ENCODE data around the gene TMEM135. TPM values are rescaled to one million over a fixed set of nuclear protein-coding genes. Genes with fewer than 3 reads are reported as not detected.
"Not testable (repeated sequence)": the region's sequence is repeated elsewhere in the genome, so short reads cannot be mapped to it uniquely, and the experiment has no call there.

TMEM135 gene
- total RNA-seq, 1 experiment from 2014 or later = 14.0 TPM

- Histone ChIP-seq H3K4me2 (ENCODE audit: low read length) (no peak overlapping the region), H3K27me3 (ENCODE audit: low read length) (no peaks in the 10 kb centered on the region), H3K9me3 (ENCODE audit: low read length) (no peaks in the 10 kb centered on the region), H3K9ac (ENCODE audit: low read length) (no peak overlapping the region), H3K4me1 (ENCODE audit: insufficient read depth, low read length) (no peaks in the 10 kb centered on the region), H3K27ac (ENCODE audit: low read length) (no peak overlapping the region), H3F3A (ENCODE audit: low read length, unreplicated experiment) (no peaks in the 10 kb centered on the region), H3K4me3 (ENCODE audit: low read length) (no peak overlapping the region), H2AFZ (ENCODE audit: low read length) (no peak overlapping the region), H3K9me2 (replicated peaks; ENCODE audit: low read length) (0 out of 2 replicates have a peak, but pooled peaks cover 3% of the 10 kb centered on the region), H3K36me3 (ENCODE audit: low read depth, low read length) (no peaks in the 10 kb centered on the region), H3K79me2 (ENCODE audit: low read length) (no peaks in the 10 kb centered on the region), H4K20me1 (ENCODE audit: low read length) (no peaks in the 10 kb centered on the region)
- CTCF ChIA-PET = no interaction called here
- DNase-seq (no peak), ATAC-seq (no peak)
- POLR2A ChIA-PET (ENCODE audit: unreplicated experiment) = no interaction called here
- TF ChIP-seq EZH2phosphoT487 (IDR thresholded peaks at IDR 0.05; ENCODE audit: borderline replicate concordance, low read length) = no peak
- no peak for TF ChIP-seq CTCF (conservative IDR thresholded peaks at IDR 0.05; ENCODE audit: low read depth, low read length)
- intact Hi-C loops (cut with micrococcal nuclease) = no loop called here
- no TSS peak for BruUV-seq (replicated peaks)
These were observed 16.9 kb upstream of the TMEM135 start for GRCh38 chr11:87020764-87021365.

GRCh38 chr11:87022254-87022653 lies 15.5 kb upstream of the TMEM135 start:
- Histone ChIP-seq H3K9me3 (ENCODE audit: low read length) (no peaks in the 10 kb centered on the region), H2AFZ (ENCODE audit: low read length) (no peak overlapping the region), H3K36me3 (ENCODE audit: low read depth, low read length) (no peaks in the 10 kb centered on the region), H3K27me3 (ENCODE audit: low read length) (no peaks in the 10 kb centered on the region), H3K79me2 (ENCODE audit: low read length) (no peaks in the 10 kb centered on the region), H3K4me3 (ENCODE audit: low read length) (no peak overlapping the region), H3K4me2 (ENCODE audit: low read length) (no peak overlapping the region), H3K4me1 (ENCODE audit: insufficient read depth, low read length) (no peaks in the 10 kb centered on the region), H3K27ac (ENCODE audit: low read length) (no peak overlapping the region), H3F3A (ENCODE audit: low read length, unreplicated experiment) (no peaks in the 10 kb centered on the region), H3K9ac (ENCODE audit: low read length) (no peak overlapping the region), H3K9me2 (replicated peaks; ENCODE audit: low read length) (0 out of 2 replicates have a peak, but pooled peaks cover 3% of the 10 kb centered on the region), H4K20me1 (ENCODE audit: low read length) (no peaks in the 10 kb centered on the region)
- DNase-seq = no peak
- ChIA-PET CTCF (no interaction called here), POLR2A (ENCODE audit: unreplicated experiment) (no interaction called here)
- no peak for ATAC-seq
- BruUV-seq (replicated peaks) = no TSS peak
- intact Hi-C loops (cut with micrococcal nuclease) = no loop called here
- TF ChIP-seq EZH2 (IDR thresholded peaks at IDR 0.05; ENCODE audit: low read length, unreplicated experiment) (no peak), CTCF (conservative IDR thresholded peaks at IDR 0.05; ENCODE audit: low read depth, low read length) (no peak), EZH2phosphoT487 (IDR thresholded peaks at IDR 0.05; ENCODE audit: borderline replicate concordance, low read length) (no peak)

- DNase-seq (no peak), ATAC-seq (no peak)
- no TSS peak for BruUV-seq (replicated peaks)
- CTCF ChIA-PET = no interaction called here
- TF ChIP-seq EZH2 (IDR thresholded peaks at IDR 0.05; ENCODE audit: low read length, unreplicated experiment) (no peak), CTCF (conservative IDR thresholded peaks at IDR 0.05; ENCODE audit: low read depth, low read length) (no peak), EZH2phosphoT487 (IDR thresholded peaks at IDR 0.05; ENCODE audit: borderline replicate concordance, low read length) (no peak)
- Histone ChIP-seq H3F3A (ENCODE audit: low read length, unreplicated experiment) (no peaks in the 10 kb centered on the region), H3K4me3 (ENCODE audit: low read length) (no peak overlapping the region), H3K9me2 (replicated peaks; ENCODE audit: low read length) (0 out of 2 replicates have a peak, but pooled peaks cover 3% of the 10 kb centered on the region), H3K27ac (ENCODE audit: low read length) (no peak overlapping the region), H3K4me2 (ENCODE audit: low read length) (no peak overlapping the region), H3K4me1 (ENCODE audit: insufficient read depth, low read length) (no peaks in the 10 kb centered on the region), H2AFZ (ENCODE audit: low read length) (no peak overlapping the region), H3K79me2 (ENCODE audit: low read length) (no peaks in the 10 kb centered on the region), H3K9me3 (ENCODE audit: low read length) (no peaks in the 10 kb centered on the region), H3K36me3 (ENCODE audit: low read depth, low read length) (no peaks in the 10 kb centered on the region), H3K27me3 (ENCODE audit: low read length) (no peaks in the 10 kb centered on the region), H3K9ac (ENCODE audit: low read length) (no peak overlapping the region), H4K20me1 (ENCODE audit: low read length) (no peaks in the 10 kb centered on the region)
- POLR2A ChIA-PET (ENCODE audit: unreplicated experiment) = no interaction called here
- intact Hi-C loops (cut with micrococcal nuclease) = no loop called here
These were observed 15.0 kb upstream of the TMEM135 start for GRCh38 chr11:87022738-87023137.

GRCh38 chr11:87026415-87026814 lies 11.3 kb upstream of the TMEM135 start:
- H3K4me2 ChIP-seq (ENCODE audit: low read length); H2AFZ ChIP-seq (ENCODE audit: low read length); ATAC-seq; intact Hi-C loops (cut with micrococcal nuclease); BruUV-seq (replicated peaks); H3K36me3 ChIP-seq (ENCODE audit: low read depth, low read length); H3K4me3 ChIP-seq (ENCODE audit: low read length); H3K9me2 ChIP-seq (replicated peaks; ENCODE audit: low read length); H3K9ac ChIP-seq (ENCODE audit: low read length); H3K27me3 ChIP-seq (ENCODE audit: low read length); H3K79me2 ChIP-seq (ENCODE audit: low read length); H3K9me3 ChIP-seq (ENCODE audit: low read length); POLR2A ChIA-PET (ENCODE audit: unreplicated experiment); DNase-seq; H3K27ac ChIP-seq (ENCODE audit: low read length); H3F3A ChIP-seq (ENCODE audit: low read length, unreplicated experiment); CTCF ChIA-PET; H4K20me1 ChIP-seq (ENCODE audit: low read length): not testable (repeated sequence)
- H3K4me1 ChIP-seq (ENCODE audit: insufficient read depth, low read length) = peaks cover 10% of the 10 kb centered on the region

Data from PC-3 (cell line).